Measurements from ENCODE around the gene SMURF2. TPM values are rescaled to one million over a fixed set of nuclear protein-coding genes. Genes with fewer than 3 reads are reported as not detected.
A peak's percentile ranks its signal among the peaks of the same experiment; 100 is the strongest.

SMURF2 gene
- total RNA-seq, 1 experiment from 2014 or later = 127 TPM

- H3K27me3 ChIP-seq (ENCODE audit: insufficient read depth, low read length) = no peaks in the 10 kb centered on the region
- ChIA-PET RAD21 (ENCODE audit: low non-redundant PET in 1 of 2, low total read pairs in 2 of 2, uncharacterized antibody in 2 of 2, unreplicated experiment in 2 of 2) (interaction anchor here in 1 of 2 experiments (0.6 kb wide), 1 partner anchor 25 kb away, joined by 5 read pairs; no protein-coding TSS in a partner anchor), CTCF (no interaction called here), POLR2A (interaction anchor here (0.8 to 1.3 kb wide), 4 partner anchors 9 to 20 kb away, joined by 3 to 4 read pairs (median 3); no protein-coding TSS in a partner anchor)
- H3K9ac ChIP-seq (ENCODE audit: low read length) = peak overlapping the region; percentile 17; the same call in 1 of the 2 replicates
- H2AFZ ChIP-seq (ENCODE audit: low read depth, low read length, poor library complexity, severe bottlenecking) = no peak overlapping the region
- H3K9me2 ChIP-seq (ENCODE audit: insufficient read depth) = no peaks in the 10 kb centered on the region
- no peaks in the 10 kb centered on the region for H3K79me2 ChIP-seq (ENCODE audit: insufficient read depth, low read length)
- TF ChIP-seq TCF7L2 (IDR thresholded peaks at IDR 0.05; ENCODE audit: borderline replicate concordance, extremely low read depth, insufficient read depth, insufficient read length) = no peak
- TF ChIP-seq SP1 (IDR thresholded peaks at IDR 0.05; ENCODE audit: low read depth) = no peak
- no peaks in the 10 kb centered on the region for H3K9me3 ChIP-seq (ENCODE audit: control insufficient read depth in 1 of 2, insufficient read depth in 1 of 2, low read depth in 1 of 2, low read length in 2 of 2)
- H3K27ac ChIP-seq (ENCODE audit: low read depth, low read length) = peak overlapping the region; percentile 22; the same call in 1 of the 2 replicates
- intact Hi-C loops (cut with micrococcal nuclease) = no loop called here
- DNase-seq (ENCODE audit: low read depth, low spot score) (no peak), ATAC-seq (no peak)
- H3K4me1 ChIP-seq (ENCODE audit: control insufficient read depth in 1 of 2, insufficient read depth in 2 of 2, low read length in 2 of 2) = peaks cover 67 to 88% of the 10 kb centered on the region in 2 experiments
- H3K4me2 ChIP-seq (ENCODE audit: low read length) = peak overlapping the region; percentile 34; the same call in 1 of the 2 replicates
- no peaks in the 10 kb centered on the region for H4K20me1 ChIP-seq (ENCODE audit: insufficient read depth)
- H3K36me3 ChIP-seq (ENCODE audit: control insufficient read depth in 1 of 2, insufficient read depth in 2 of 2, low read length in 2 of 2) = no peaks in the 10 kb centered on the region
- no TSS peak for BruUV-seq (replicated peaks)
- H3K4me3 ChIP-seq (replicated peaks in 1 of 2; ENCODE audit: low read depth in 1 of 2, low read length in 2 of 2) = no peak overlapping the region
These were observed 26.4 kb upstream of the SMURF2 start for GRCh38 chr17:64688481-64688880.

DNA sequence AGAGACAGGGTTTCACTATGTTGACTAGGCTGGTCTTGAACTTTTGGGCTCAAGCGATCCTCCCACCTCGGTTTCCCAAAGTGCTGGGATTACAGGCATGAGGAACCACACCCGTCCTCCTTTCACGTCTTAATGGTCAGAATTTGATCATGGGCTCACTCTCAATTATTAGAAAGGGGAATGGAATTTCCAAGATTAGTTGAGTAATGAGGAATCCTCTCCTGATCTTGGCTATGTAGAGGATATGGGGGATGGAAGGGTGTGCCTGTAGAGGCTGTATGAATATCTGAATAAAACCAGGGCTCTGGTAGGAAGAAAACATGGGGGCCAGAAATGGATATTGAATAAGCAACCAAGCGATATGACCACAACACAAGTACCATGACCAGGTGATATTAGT, 25.9 kb upstream of the SMURF2 start:
- H3K36me3 ChIP-seq (ENCODE audit: control insufficient read depth in 1 of 2, insufficient read depth in 2 of 2, low read length in 2 of 2) = no peaks in the 10 kb centered on the region
- peak overlapping the region; percentile 22; the same call in 1 of the 2 replicates for H3K27ac ChIP-seq (ENCODE audit: low read depth, low read length)
- peak overlapping the region; percentile 24 for H3K9ac ChIP-seq (ENCODE audit: low read length)
- H3K4me1 ChIP-seq (ENCODE audit: control insufficient read depth in 1 of 2, insufficient read depth in 2 of 2, low read length in 2 of 2) = peaks cover 67 to 88% of the 10 kb centered on the region in 2 experiments
- no peaks in the 10 kb centered on the region for H3K79me2 ChIP-seq (ENCODE audit: insufficient read depth, low read length)
- ChIA-PET CTCF (no interaction called here), POLR2A (interaction anchor here (1.1 to 1.3 kb wide), 2 partner anchors 13 to 21 kb away, joined by 3 to 4 read pairs; no protein-coding TSS in a partner anchor), RAD21 (ENCODE audit: low non-redundant PET in 1 of 2, low total read pairs in 2 of 2, uncharacterized antibody in 2 of 2, unreplicated experiment in 2 of 2) (interaction anchor here in 1 of 2 experiments (0.6 kb wide), 1 partner anchor 26 kb away, joined by 5 read pairs; no protein-coding TSS in a partner anchor)
- H3K27me3 ChIP-seq (ENCODE audit: insufficient read depth, low read length) = no peaks in the 10 kb centered on the region
- H3K4me3 ChIP-seq (replicated peaks in 1 of 2; ENCODE audit: low read depth in 1 of 2, low read length in 2 of 2) = no peak overlapping the region
- no peak for TF ChIP-seq EGR1 (IDR thresholded peaks at IDR 0.05; ENCODE audit: low read depth)
- peak; percentile 28; the same call in 1 of the 2 replicates for TF ChIP-seq SP1 (IDR thresholded peaks at IDR 0.05; ENCODE audit: low read depth)
- peak; percentile 64; the same call in 1 of the 2 replicates for TF ChIP-seq CBX3 (IDR thresholded peaks at IDR 0.05; ENCODE audit: low read depth)
- no peaks in the 10 kb centered on the region for H3K9me3 ChIP-seq (ENCODE audit: control insufficient read depth in 1 of 2, insufficient read depth in 1 of 2, low read depth in 1 of 2, low read length in 2 of 2)
- H4K20me1 ChIP-seq (ENCODE audit: insufficient read depth) = no peaks in the 10 kb centered on the region
- peak overlapping the region; percentile 34 for H3K4me2 ChIP-seq (ENCODE audit: low read length)
- no peak overlapping the region for H2AFZ ChIP-seq (ENCODE audit: low read depth, low read length, poor library complexity, severe bottlenecking)
- DNase-seq (ENCODE audit: low read depth, low spot score) = no peak
- peak; percentile 15; the same call in 1 of the 2 replicates for ATAC-seq
- intact Hi-C loops (cut with micrococcal nuclease) = no loop called here
- no TSS peak for BruUV-seq (replicated peaks)
- no peaks in the 10 kb centered on the region for H3K9me2 ChIP-seq (ENCODE audit: insufficient read depth)

Data from HCT116 (cell line).